Neuronal stem cell (in vitro differentiated cells): ENCODE results near the gene ARHGAP12.

Experiments used
- DNase-seq: peaks from one replicate; pipeline ENCODE4 v3.0.0-alpha.2; 2013; ENCODE audit warnings: low spot score
- H2AFZ ChIP-seq: one replicate; pipeline ENCODE4 v1.6.1; 2013; ENCODE audit warnings: mild to moderate bottlenecking, low read length, inconsistent platforms
- H2AK5ac ChIP-seq: 2 replicates; pipeline ENCODE4 v1.6.1; 2013; ENCODE audit warnings: low read depth, mild to moderate bottlenecking, inconsistent platforms, low read length, moderate library complexity, mixed read lengths
- H2BK120ac ChIP-seq: 2 replicates; pipeline ENCODE4 v1.6.1; 2013; ENCODE audit warnings: low read depth, mild to moderate bottlenecking, inconsistent platforms, low read length, moderate library complexity, mixed read lengths
- H2BK12ac ChIP-seq: one replicate; pipeline ENCODE4 v1.6.1; 2013; ENCODE audit warnings: low read length, inconsistent platforms
- H2BK15ac ChIP-seq: 2 replicates; pipeline ENCODE4 v1.6.1; 2013; ENCODE audit warnings: mild to moderate bottlenecking, low read length, inconsistent platforms, mixed read lengths
- H2BK5ac ChIP-seq: one replicate; pipeline ENCODE4 v1.6.1; 2013; ENCODE audit warnings: inconsistent platforms, mild to moderate bottlenecking, low read length, moderate library complexity
- H3K14ac ChIP-seq: one replicate; pipeline ENCODE4 v1.6.1; 2013; ENCODE audit warnings: low read length, inconsistent platforms
- H3K18ac ChIP-seq: 2 replicates; pipeline ENCODE4 v1.6.1; 2013; ENCODE audit warnings: low read length, inconsistent platforms
- H3K23ac ChIP-seq: 2 replicates; pipeline ENCODE4 v1.6.1; 2013; ENCODE audit warnings: low read depth, mild to moderate bottlenecking, mixed read lengths, low read length, inconsistent platforms; ENCODE audit not compliant: poor library complexity
- H3K27ac ChIP-seq: replicated peaks from 3 replicates; pipeline ENCODE4 v1.5.1; 2013; ENCODE audit warnings: low read length, inconsistent platforms
- H3K27me3 ChIP-seq, 3 experiments: 2 replicates each; pipeline ENCODE4 v1.6.1; 2013; ENCODE audit warnings: low read length in 3 of 3, mild to moderate bottlenecking in 2 of 3, inconsistent platforms in 1 of 3, low read depth in 1 of 3, mixed read lengths in 1 of 3, moderate library complexity in 1 of 3; ENCODE audit not compliant: control insufficient read depth in 3 of 3, insufficient read depth in 3 of 3
- H3K36me3 ChIP-seq, 2 donors: replicated peaks in 1 of 2; 2 replicates each; pipeline ENCODE4 v1.6.1; 2013; ENCODE audit warnings: low read length in 2 of 2; ENCODE audit not compliant: control insufficient read depth in 2 of 2, insufficient read depth in 2 of 2
- H3K4ac ChIP-seq: 2 replicates; pipeline ENCODE4 v1.6.1; 2013; ENCODE audit warnings: inconsistent platforms, mild to moderate bottlenecking, low read length, moderate library complexity
- H3K4me1 ChIP-seq, 2 donors: 1 replicate in 1 of 2; 2 replicates in 1 of 2; pipeline ENCODE4 v1.6.1; 2013; ENCODE audit warnings: low read length in 2 of 2, low read depth in 1 of 2; ENCODE audit not compliant: control insufficient read depth in 2 of 2, insufficient read depth in 1 of 2
- H3K4me2 ChIP-seq: one replicate; pipeline ENCODE4 v1.6.1; 2013; ENCODE audit warnings: mild to moderate bottlenecking, low read length, inconsistent platforms; ENCODE audit not compliant: insufficient read depth, poor library complexity, severe bottlenecking
- H3K4me3 ChIP-seq, 2 donors: 2 replicates each; pipeline ENCODE4 v1.5.1; 2013; ENCODE audit warnings: low read length in 2 of 2, mild to moderate bottlenecking in 2 of 2, inconsistent platforms in 1 of 2, moderate library complexity in 1 of 2
- H3K79me1 ChIP-seq: one replicate; pipeline ENCODE4 v1.6.1; 2013; ENCODE audit warnings: low read depth, mild to moderate bottlenecking, inconsistent platforms, low read length, moderate library complexity
- H3K9ac ChIP-seq: one replicate; pipeline ENCODE4 v1.6.1; 2013; ENCODE audit warnings: mild to moderate bottlenecking, low read depth, low read length, inconsistent platforms; ENCODE audit not compliant: poor library complexity
- H3K9me3 ChIP-seq, 2 donors: replicated peaks in 1 of 2; 2 replicates each; pipeline versions ENCODE3 to v1.6.1; 2013; ENCODE audit warnings: low read length in 2 of 2, mild to moderate bottlenecking in 2 of 2, inconsistent platforms in 1 of 2, low read depth in 1 of 2, mixed read lengths in 1 of 2, moderate library complexity in 1 of 2; ENCODE audit not compliant: control insufficient read depth in 2 of 2, insufficient read depth in 1 of 2
- H4K8ac ChIP-seq: one replicate; pipeline ENCODE4 v1.6.1; 2013; ENCODE audit warnings: low read depth, mild to moderate bottlenecking, inconsistent platforms, low read length, moderate library complexity
- H4K91ac ChIP-seq: one replicate; pipeline ENCODE4 v1.6.1; 2013; ENCODE audit warnings: low read length, low read depth, mild to moderate bottlenecking, inconsistent platforms; ENCODE audit not compliant: poor library complexity
- WGBS, 2 donors: extraction: QIAGEN DNeasy Blood & Tissue Kit; methylation state at CpG; one replicate each; pipeline ENCODE4 v1.1.7; 2013; ENCODE audit warnings: missing lambda C conversion rate in 2 of 2, mixed read lengths in 1 of 2; ENCODE audit not compliant: insufficient read length in 2 of 2, insufficient replicate concordance in 1 of 2; ENCODE audit errors: extremely low coverage in 2 of 2; 5-methylcytosine and 5-hydroxymethylcytosine counted together

Gene ARHGAP12

GRCh38 chr10:31958856-31959255 is 30.2 kb upstream of the ARHGAP12 start:
- Histone ChIP-seq H3K4me1 (no peaks in the 10 kb centered on the region), H3K9me3 (peaks cover 1 to 5% of the 10 kb centered on the region in 2 donors), H2BK120ac (no peak overlapping the region), H2BK12ac (no peak overlapping the region), H3K4me2 (no peak overlapping the region), H3K27ac (no peak overlapping the region), H3K4me3 (no peak overlapping the region), H2AFZ (no peak overlapping the region), H4K91ac (no peak overlapping the region), H3K4ac (no peak overlapping the region), H3K9ac (no peak overlapping the region), H3K27me3 (no peaks in the 10 kb centered on the region), H4K8ac (no peak overlapping the region), H3K23ac (no peak overlapping the region), H3K18ac (no peak overlapping the region), H3K36me3 (no peaks in the 10 kb centered on the region), H3K79me1 (no peaks in the 10 kb centered on the region), H2BK5ac (no peak overlapping the region), H2AK5ac (no peak overlapping the region), H2BK15ac (no peak overlapping the region), H3K14ac (no peak overlapping the region)
- no peak for DNase-seq
- no CpG with 5 or more reads among the region's 2 CpGs for WGBS, 2 donors

GRCh38 chr10:31956200-31956946 is 27.7 kb upstream of the ARHGAP12 start:
- WGBS, 2 donors: no CpG with 5 or more reads among the region's 5 CpGs
- no peak overlapping the region for H3K14ac ChIP-seq

GRCh38 chr10:31954410-31955191 is 26.0 kb upstream of the ARHGAP12 start:
- no peak overlapping the region for H2BK5ac ChIP-seq
- no peak overlapping the region for H2BK12ac ChIP-seq
- H3K4me3 ChIP-seq: no peak overlapping the region
- H3K9me3 ChIP-seq: peaks cover 5% of the 10 kb centered on the region in 2 donors
- H3K4me1 ChIP-seq: no peaks in the 10 kb centered on the region
- DNase-seq: no peak
- no peak overlapping the region for H3K14ac ChIP-seq
- no peaks in the 10 kb centered on the region for H3K27me3 ChIP-seq
- H3K4ac ChIP-seq: no peak overlapping the region
- H3K23ac ChIP-seq: no peak overlapping the region
- no peak overlapping the region for H2BK120ac ChIP-seq
- H2BK15ac ChIP-seq: no peak overlapping the region
- H3K79me1 ChIP-seq: no peaks in the 10 kb centered on the region
- H4K8ac ChIP-seq: no peak overlapping the region
- no peak overlapping the region for H2AFZ ChIP-seq
- no peak overlapping the region for H3K27ac ChIP-seq
- H3K36me3 ChIP-seq: no peaks in the 10 kb centered on the region
- no peak overlapping the region for H2AK5ac ChIP-seq
- no peak overlapping the region for H3K4me2 ChIP-seq
- no CpG with 5 or more reads among the region's 2 CpGs for WGBS, 2 donors
- no peak overlapping the region for H3K18ac ChIP-seq
- no peak overlapping the region for H3K9ac ChIP-seq
- H4K91ac ChIP-seq: no peak overlapping the region

More at GRCh38 chr10:31956200-31956946, 27.7 kb upstream of the ARHGAP12 start:
- peaks cover 5% of the 10 kb centered on the region in 2 donors for H3K9me3 ChIP-seq
- H2AFZ ChIP-seq: no peak overlapping the region
- H4K91ac ChIP-seq: no peak overlapping the region
- no peak overlapping the region for H3K27ac ChIP-seq
- DNase-seq: no peak
- H3K4me2 ChIP-seq: no peak overlapping the region
- no peaks in the 10 kb centered on the region for H3K4me1 ChIP-seq
- H2BK12ac ChIP-seq: no peak overlapping the region
- no peaks in the 10 kb centered on the region for H3K27me3 ChIP-seq
- no peak overlapping the region for H3K18ac ChIP-seq
- H3K9ac ChIP-seq: no peak overlapping the region
- no peaks in the 10 kb centered on the region for H3K36me3 ChIP-seq
- no peaks in the 10 kb centered on the region for H3K79me1 ChIP-seq
- H2BK120ac ChIP-seq: no peak overlapping the region
- no peak overlapping the region for H3K4ac ChIP-seq
- no peak overlapping the region for H3K4me3 ChIP-seq
- no peak overlapping the region for H2BK5ac ChIP-seq
- H2BK15ac ChIP-seq: no peak overlapping the region
- H3K23ac ChIP-seq: no peak overlapping the region
- no peak overlapping the region for H4K8ac ChIP-seq
- no peak overlapping the region for H2AK5ac ChIP-seq

- no peak overlapping the region for H2BK5ac ChIP-seq
- no CpG with 5 or more reads among the region's 2 CpGs for WGBS, 2 donors
- H3K9me3 ChIP-seq: peaks cover 5% of the 10 kb centered on the region in 2 donors
- H3K27me3 ChIP-seq: no peaks in the 10 kb centered on the region
- no peak overlapping the region for H3K23ac ChIP-seq
- H4K8ac ChIP-seq: no peak overlapping the region
- no peaks in the 10 kb centered on the region for H3K36me3 ChIP-seq
- no peak overlapping the region for H3K27ac ChIP-seq
- H2BK120ac ChIP-seq: no peak overlapping the region
- no peak overlapping the region for H2AFZ ChIP-seq
- H3K9ac ChIP-seq: no peak overlapping the region
- H3K14ac ChIP-seq: no peak overlapping the region
- no peaks in the 10 kb centered on the region for H3K79me1 ChIP-seq
- DNase-seq: no peak
- no peaks in the 10 kb centered on the region for H3K4me1 ChIP-seq
- H3K4me3 ChIP-seq: no peak overlapping the region
- H3K18ac ChIP-seq: no peak overlapping the region
- no peak overlapping the region for H2BK12ac ChIP-seq
- no peak overlapping the region for H2BK15ac ChIP-seq
- H4K91ac ChIP-seq: no peak overlapping the region
- H3K4ac ChIP-seq: no peak overlapping the region
- no peak overlapping the region for H2AK5ac ChIP-seq
- H3K4me2 ChIP-seq: no peak overlapping the region
Measured at GRCh38 chr10:31953480-31953879, 24.8 kb upstream of the ARHGAP12 start.
